Astrocyte of the cerebellum (primary cell): ENCODE data around the gene BUB1B.

Source experiments
- DNase-seq: peaks from one replicate; pipeline ENCODE4 v3.0.0-alpha.2; 2011; ENCODE audit warnings: low read depth
- H3K4me3 ChIP-seq: 2 replicates; pipeline ENCODE4 v1.5.1; 2011; ENCODE audit warnings: mild to moderate bottlenecking, low read depth, low read length, moderate library complexity
- CTCF ChIP-seq: IDR thresholded peaks from 2 replicates; pipeline ENCODE4 v1.5.1; 2012; ENCODE audit warnings: low read length, low read depth, moderate library complexity, mild to moderate bottlenecking; ENCODE audit errors: missing control alignments
- in situ Hi-C: cut with HindIII; loops from 2 replicates; pipeline ENCODE4 v1.10.0; 2017; ENCODE audit warnings: low sequenced_read_pairs

BUB1B gene

GRCh38 chr15:40253167-40253790, 92.4 kb downstream of the BUB1B start:
- no peak for TF ChIP-seq CTCF
- in situ Hi-C loops = no loop called here
- peak overlapping the region; percentile 43 for H3K4me3 ChIP-seq
- no peak for DNase-seq

GRCh38 chr15:40254452-40254851, 93.6 kb downstream of the BUB1B start:
- no peak for TF ChIP-seq CTCF
- H3K4me3 ChIP-seq = no peak overlapping the region
- no peak for DNase-seq
- in situ Hi-C loops = no loop called here

- H3K4me3 ChIP-seq = no peak overlapping the region
- no peak for DNase-seq
- TF ChIP-seq CTCF = no peak
- in situ Hi-C loops = no loop called here
Measured at GRCh38 chr15:40255033-40255432, 94.2 kb downstream of the BUB1B start.

- H3K4me3 ChIP-seq = no peak overlapping the region
- no peak for TF ChIP-seq CTCF
- DNase-seq = no peak
- in situ Hi-C loops = no loop called here
Measured at GRCh38 chr15:40256638-40257235, 95.9 kb downstream of the BUB1B start.

- no peak for TF ChIP-seq CTCF
- in situ Hi-C loops = no loop called here
- H3K4me3 ChIP-seq = no peak overlapping the region
- DNase-seq = no peak
Measured at GRCh38 chr15:40257656-40258450, 97.0 kb downstream of the BUB1B start.

- no peak for DNase-seq
- no peak for TF ChIP-seq CTCF
- no peak overlapping the region for H3K4me3 ChIP-seq
- in situ Hi-C loops = no loop called here
Measured at GRCh38 chr15:40258544-40258943, 97.7 kb downstream of the BUB1B start.
